ENCODE data around the gene QDPR.

The QDPR gene

DNA sequence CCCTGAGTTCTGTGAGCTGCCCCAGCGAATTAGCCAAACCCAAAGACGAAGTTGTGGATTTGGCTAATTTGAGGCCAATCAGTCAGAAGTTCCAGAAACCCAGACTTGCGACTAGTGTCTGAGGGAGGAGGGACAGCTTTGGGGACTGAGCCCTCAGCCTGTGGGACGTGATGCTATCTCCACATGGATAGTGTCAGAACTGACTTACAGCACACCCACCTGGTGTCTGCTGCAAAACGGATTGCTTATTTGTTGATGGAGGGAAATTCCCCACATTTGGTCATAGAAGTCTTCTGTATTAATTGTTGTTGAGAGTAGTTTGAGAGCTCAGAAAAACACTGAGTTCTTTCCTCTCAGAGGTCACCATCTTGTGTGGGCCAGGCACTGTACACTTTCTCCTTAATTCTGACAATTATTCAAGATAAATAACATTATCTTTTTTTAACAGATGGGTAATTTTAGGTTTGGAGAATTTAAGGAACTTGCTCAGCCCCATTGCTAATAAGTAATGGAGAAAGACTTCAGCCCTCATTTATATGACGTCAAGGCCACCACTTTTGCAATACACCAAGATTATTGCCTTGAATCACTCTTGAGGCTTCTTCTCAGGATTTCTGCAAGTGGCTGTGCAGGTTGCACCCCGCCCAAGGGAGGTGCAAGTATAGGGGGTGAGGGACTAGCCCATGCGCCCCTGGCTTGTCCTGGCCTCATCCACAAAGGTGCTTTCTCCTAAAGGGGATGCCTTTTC is 19.8 kb upstream of the QDPR start:
- DNase-seq (ENCODE audit: insufficient read length, low spot score), result no peak
- FAIRE-seq, result no peak

DNA sequence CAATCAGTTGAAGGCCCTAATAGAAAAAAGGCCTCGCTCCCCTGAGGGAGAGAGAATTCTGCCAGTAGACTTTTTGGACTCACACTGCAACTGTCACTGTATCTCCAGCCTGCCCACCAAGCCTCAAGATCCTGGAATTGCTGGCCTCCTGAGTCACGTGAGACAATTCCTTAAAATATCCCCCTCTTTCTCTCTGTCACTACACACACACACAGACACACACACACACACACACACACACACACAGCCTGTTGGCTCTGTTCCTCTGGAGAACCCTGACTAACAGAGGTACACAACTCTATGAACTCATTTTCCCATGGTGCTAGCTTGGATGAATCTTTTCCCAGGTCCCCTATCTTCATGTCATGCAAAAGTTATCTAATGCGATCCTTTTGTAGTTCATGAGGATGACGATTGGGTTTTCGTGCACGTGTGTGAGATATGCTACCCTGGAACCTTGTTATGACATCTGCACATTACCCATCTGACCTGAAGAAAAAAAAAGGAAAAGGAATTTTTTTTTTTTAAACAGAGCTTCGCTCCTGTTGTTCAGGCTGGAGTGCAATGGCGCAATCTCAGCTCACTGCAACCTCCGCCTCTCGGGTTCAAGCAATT is 16.8 kb upstream of the QDPR start:
- FAIRE-seq (peak; percentile 36), DNase-seq (ENCODE audit: insufficient read length, low spot score) (no peak)

DNA sequence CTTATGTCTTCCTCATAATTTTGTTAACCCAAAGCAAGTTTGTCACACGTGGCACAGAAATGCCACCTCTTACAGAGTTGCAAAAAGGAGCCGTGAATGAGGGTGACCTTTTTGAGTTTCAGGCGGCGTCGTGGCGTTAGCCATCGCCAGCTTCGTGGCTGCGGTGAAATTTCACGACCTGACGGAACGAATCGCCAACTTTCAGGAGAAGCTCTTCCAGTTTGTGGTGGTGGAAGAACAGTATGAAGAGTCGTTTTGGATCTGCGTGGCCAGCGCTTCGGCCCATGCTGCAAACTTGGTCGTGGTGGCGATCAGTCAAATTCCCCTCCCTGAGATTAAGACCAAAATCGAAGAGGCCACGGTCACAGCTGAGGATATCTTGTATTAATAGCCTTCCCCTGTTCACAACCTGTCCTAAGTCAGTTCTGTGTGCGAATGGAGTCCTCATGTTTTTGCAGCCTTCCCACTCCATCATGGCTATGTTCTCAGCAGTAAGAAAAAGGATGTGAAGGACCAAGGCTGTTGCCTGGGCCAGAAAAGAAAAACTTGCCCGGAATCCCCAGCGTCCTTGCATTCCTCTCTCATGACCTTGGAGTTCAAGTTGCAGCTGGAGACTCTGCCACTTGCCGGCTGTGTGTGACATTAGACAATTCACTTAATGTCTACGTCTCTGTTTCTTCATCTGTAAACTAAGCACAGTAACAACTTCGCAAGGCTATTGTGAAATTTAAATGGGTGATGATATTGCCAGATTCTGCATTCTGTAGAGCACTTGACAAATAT is 15.0 kb upstream of the QDPR start:
- FAIRE-seq, result no peak

DNA sequence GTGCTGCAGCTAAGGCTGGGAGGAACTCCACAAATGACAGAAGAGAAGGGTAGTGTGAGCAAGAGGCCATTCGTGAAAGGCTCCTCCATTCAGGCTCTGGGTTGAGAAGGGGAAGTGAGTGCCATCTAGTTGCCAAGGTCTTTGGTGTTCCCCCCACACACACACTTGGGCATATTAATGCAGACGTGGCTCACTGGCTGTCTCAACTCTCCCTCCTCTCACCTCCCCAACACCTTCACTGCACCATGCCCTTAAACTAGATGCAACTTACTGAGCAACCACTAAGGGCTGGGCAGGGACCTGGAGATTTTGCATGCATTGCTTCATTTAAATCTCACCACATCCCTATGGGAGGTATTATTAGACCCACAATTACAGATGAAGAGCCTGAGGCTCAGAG is 11.8 kb upstream of the QDPR start:
- FAIRE-seq (no peak), DNase-seq (ENCODE audit: insufficient read length, low spot score) (no peak)

More for the DNA sequence above, 15.0 kb upstream of the QDPR start:
- DNase-seq (ENCODE audit: insufficient read length, low spot score), result no peak

DNA sequence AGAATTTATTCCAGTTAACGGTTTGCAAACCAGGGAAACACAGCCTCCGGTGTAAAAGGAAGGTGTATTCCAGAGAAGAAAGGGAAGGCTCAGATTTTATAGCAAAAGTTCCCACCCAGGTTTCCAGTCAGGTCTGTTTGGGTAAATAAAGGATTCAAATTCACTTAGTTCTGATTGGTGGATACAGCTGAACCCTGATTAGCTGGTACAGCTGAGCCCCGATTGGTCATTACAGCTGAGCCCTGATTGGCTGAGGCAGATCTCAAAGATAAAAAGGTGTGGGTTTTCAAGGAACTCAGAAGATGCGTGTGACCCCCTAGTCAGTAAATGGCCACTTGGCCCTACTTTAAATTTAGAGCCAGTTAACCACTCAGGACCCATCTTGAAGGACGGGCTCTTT is 9.7 kb upstream of the QDPR start:
- no peak for FAIRE-seq

DNA sequence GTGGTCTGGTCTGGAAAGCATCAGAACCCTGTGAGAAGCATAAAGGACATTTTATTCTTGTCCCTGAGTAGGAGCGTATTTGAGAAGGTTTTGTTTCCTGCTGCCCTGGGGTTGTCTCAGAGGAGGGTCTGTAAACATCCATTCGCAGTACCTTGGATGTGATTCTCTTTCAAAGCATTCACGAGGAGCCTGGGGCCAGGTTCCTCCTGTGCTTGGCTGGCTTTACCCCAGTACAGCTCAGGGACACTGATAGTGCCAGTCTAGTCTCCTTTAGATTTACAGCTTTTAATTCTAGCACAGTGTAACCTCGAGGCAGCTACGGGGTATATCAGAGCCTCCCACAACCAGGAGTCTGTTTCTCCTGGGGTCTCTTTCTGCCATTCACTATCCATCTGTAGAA is 5.8 kb upstream of the QDPR start:
- FAIRE-seq, result no peak
- DNase-seq (ENCODE audit: insufficient read length, low spot score), result no peak

More for the DNA sequence above, 9.7 kb upstream of the QDPR start:
- DNase-seq (ENCODE audit: insufficient read length, low spot score), result no peak

DNA sequence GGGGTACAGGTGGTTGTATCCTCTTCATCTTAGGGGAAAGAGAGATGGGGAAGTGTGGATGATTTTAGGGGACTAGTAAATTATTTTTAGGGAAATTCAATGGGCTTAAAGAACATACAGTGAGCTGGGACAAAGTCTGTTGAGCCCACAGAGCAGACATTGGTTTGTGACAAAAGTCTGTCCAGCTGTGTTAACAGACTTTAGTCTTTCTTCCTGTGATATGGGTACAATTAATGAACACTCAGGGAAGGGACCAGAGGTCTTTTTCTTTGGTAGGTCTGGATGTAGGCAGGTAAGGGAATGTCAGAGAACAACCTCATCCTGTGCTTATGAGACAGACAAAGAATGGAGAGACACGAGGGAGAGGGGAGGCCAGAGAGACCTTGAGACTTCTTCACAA is 5.1 kb upstream of the QDPR start:
- FAIRE-seq (no peak), DNase-seq (ENCODE audit: insufficient read length, low spot score) (no peak)

DNA sequence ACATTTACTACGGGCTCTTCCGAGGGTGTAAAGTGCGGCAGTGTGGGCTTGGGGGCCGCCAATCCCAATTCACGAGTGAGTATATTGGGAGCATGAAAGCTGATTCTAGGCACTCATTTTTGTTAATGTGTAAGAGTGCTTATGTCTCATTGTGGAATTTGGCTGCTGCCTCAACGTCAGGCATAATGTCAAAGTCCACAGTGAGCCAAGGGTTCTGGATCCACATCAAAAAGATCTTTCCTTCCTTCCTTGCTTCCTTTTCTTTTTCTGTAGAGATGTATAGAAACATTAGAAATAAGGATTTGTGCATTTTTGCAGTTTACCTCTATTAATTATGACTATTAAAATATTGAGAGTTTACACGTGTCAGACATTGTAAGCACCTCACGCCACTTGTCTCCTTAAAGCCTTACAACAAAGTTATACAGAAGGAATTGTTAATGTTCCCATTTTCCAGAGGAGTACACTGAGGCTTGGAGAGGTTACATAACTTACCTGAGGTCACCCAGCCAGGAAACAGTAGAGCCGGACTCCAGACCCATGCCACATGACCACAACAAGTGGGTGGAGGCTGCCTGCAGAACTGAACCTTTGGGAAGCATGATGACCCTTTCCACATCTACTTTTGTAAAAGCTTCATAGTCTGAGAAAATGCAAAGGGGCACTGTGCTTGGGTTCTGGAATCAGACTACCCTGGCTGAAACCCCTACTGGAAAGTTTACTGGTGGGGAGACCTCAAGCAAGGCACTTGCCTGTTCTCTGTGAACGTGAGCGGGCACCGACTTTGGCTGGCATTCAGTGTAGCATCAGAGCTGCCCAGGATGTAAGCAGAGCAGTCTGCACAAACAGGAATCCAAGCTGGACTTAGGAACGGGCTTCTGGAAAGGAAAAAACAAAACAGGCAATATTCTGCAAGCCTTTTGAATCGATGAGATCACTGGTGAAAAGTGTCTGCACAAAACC is 3.8 kb upstream of the QDPR start:
- no peak for DNase-seq (ENCODE audit: insufficient read length, low spot score)
- no peak for FAIRE-seq

DNA sequence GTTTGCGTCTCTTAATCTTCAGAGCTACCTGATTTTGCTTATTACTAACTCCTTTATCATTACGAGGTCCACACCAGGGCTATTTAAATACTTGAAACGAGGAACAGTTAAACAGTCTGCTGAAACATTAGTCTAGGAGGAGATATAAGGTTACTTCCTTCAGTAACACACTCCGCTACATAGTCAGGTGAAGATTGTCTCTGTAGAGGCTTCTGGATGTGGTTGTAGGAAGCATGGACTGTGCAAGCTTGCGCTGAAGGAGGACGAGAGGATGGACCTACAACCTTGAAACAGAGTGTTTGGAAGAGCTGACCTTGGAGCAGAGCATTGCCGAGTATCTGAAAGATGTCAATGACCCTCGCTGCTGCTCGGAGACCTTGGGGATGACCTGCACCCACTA is 3.0 kb upstream of the QDPR start, which contains the start of gene CLRN2:
Gene CLRN2 (plus strand): TSS at position 301 of the 400 bp plus-strand sequence. CDS start 102 bp downstream, outside the sequence.
- FAIRE-seq (no peak), DNase-seq (ENCODE audit: insufficient read length, low spot score) (no peak)

DNA sequence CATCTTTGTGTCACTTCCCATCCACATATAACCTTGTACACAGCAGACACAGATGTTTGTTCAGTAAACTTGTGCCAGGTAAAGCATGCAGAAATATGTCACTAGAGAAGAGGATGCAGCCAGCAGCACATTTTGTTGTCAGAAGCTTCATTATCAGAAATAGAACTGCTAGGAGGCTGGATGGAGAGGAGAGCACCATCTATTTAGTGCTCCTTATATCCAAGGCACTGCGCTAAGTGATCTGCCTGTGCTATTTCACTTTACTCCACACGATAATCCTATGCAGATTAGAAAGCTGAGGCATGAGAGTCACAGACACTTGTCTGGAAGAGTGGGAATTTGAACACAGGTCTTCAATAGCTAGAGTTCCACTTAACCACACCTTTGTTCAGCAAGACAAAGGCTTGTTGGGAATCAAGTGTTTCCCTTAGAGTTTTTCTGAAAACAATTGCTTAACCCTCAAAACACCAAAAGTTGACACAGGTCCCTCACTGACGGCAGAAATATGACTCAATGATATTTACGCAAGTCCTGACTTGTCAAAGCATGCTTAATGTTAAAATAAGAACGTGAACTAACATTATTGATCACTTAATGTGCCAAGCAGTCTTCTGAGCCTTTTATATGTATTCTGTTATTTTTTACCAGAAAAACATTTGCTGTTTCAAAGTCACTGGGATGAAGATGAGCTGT is 1.2 kb upstream of the QDPR start:
- DNase-seq (ENCODE audit: insufficient read length, low spot score) (no peak), FAIRE-seq (no peak)

DNA sequence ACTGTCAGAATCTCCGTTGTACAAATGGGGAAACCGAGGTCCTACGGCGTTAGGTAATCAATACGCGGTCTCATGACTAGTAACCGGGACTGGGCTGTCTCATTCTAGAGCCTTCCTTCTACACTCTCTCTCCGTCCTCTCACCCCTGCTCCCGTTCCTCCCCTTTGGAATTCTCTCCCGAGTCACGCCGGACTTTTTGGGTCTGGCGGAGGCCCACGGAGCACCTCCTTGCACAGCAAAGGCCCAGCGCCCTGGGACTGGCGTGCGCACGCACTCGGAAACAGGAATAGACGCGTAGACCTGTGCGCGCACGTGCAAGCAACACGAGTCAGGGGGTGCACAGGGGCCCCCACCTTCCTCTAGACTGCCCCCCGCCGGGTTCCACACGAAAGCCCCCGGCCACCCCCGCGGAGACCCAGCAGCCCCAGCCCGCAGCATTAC is 361 bp downstream of the QDPR start:
- FAIRE-seq (no peak), DNase-seq (ENCODE audit: insufficient read length, low spot score) (peak; percentile 30)

DNA sequence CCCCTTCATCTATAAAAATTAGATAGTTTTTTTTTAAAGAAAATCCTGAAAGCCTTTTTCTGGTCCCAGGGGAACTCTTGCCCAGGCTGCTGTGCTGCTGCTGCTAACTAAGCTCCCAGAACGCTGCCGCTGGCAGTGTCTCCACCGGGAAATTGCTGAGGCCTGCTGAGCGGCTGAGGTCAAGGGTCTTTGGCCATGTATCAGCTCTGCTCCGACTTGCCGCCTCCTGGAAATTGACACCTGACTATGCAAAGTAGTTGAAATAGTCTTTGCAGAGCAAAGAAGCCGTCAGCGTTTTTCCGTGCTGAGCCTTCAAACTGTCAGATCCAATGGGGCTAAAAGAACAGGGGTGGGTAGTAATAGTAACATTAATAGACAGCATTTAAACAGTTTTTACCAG is 839 bp downstream of the QDPR start:
- no peak for DNase-seq (ENCODE audit: insufficient read length, low spot score)
- no peak for FAIRE-seq

DNA sequence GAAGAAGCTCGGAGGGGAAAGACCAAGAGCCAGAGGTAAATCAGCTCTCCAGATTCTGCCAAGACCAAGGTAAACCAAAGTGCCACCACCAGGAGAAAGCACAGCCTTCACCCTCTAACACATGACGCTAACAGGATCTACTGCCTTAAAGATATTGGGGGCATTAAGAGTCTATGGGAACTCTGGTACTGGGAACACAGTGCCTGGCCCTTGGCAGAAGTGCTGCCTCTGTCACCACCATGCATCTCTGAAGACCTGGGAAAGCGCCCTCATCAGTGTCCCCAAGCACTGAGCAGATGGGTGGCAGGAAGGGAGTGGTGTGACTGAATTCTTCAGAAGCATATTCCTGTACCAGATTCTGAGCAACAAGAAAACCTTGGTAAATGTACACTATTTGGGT is 1.3 kb downstream of the QDPR start:
- DNase-seq (ENCODE audit: insufficient read length, low spot score), result no peak
- FAIRE-seq, result no peak

DNA sequence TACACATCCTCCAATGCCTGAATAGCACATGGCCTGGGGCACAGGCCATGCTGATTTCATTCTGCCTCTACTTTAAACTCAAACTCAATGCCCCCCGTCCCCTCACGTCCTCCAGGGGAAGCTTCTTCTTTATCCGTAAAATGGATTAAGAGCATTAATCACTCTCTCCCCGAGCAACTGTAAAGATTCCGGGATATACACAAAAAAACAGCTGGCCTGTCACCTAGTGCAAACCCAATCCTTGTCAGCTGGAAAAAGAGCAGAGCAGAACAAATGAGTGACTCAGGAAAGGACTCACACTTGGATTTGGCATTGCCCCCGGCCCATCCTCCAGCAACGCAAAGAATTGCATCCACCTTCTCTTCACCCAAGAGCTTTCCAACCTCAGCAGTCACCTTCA is 7.8 kb downstream of the QDPR start:
- no peak for DNase-seq (ENCODE audit: insufficient read length, low spot score)
- no peak for FAIRE-seq

DNA sequence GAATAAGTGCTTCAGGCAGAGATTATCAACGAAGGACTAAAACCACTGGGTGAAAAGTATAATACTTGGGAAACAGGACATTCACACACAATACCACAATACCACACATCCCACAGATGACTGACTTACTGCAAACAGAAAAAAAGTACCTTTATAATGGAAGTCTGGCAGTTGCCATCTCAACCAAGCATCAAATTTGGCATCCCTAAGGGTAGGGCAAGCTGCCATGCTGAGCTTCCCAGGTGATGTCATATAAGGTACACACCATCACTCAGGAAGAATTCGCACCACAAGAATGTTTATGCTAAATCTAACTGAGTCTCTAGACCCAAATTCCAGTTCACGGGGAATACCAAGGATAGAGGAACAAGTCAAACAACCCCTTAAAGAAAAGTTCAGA is 9.1 kb downstream of the QDPR start:
- FAIRE-seq, result no peak
- no peak for DNase-seq (ENCODE audit: insufficient read length, low spot score)

DNA sequence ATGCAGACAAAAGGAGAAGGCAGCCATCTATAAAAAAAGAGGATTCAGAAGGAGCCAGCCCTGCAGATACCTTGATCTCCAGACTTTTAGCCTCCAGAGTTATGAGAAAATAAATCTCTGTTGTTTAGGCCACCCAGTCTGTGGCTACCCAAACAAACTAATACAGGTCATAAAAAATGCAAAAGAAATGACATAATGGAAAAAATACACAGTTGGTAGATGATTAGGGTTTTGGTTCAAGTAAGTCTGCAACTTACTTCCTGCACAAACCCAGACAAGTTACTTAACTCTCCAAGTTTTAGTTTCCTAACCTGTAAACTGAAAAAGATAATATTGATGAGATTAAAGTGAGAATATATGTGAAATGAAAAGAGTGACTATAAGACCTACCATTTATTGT is 11.3 kb downstream of the QDPR start:
- FAIRE-seq (no peak), DNase-seq (ENCODE audit: insufficient read length, low spot score) (no peak)

DNA sequence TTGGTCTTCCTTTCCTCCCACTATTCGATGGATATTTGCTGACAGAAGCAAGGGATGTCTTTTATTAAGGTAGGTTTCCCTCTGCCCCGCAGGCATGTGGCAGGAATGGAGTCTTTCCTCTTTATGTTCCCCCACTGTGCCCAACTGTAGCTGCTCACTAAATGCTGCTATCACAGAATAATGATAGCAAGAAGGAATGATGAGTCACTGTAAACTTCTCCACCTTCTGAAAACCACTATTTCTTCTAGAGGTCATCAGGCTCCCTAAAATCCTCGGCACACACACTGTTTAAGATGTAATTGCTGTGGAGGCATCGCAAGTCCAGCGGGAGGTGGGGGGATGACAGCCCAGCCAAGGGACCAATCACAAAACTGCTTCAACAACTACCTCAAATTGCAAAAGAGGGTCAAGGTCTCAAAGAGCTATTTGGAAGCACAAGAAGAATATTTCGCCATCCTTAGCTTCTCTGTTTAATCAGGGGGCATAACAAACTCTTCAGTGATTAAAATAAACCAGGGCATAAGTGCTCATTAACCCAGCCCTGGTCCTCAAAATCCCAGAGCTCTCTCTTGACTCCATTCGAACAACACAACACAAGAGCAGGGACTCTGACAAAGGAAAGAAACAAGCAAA is 13.9 kb downstream of the QDPR start:
- DNase-seq (ENCODE audit: insufficient read length, low spot score) (no peak), FAIRE-seq (no peak)

DNA sequence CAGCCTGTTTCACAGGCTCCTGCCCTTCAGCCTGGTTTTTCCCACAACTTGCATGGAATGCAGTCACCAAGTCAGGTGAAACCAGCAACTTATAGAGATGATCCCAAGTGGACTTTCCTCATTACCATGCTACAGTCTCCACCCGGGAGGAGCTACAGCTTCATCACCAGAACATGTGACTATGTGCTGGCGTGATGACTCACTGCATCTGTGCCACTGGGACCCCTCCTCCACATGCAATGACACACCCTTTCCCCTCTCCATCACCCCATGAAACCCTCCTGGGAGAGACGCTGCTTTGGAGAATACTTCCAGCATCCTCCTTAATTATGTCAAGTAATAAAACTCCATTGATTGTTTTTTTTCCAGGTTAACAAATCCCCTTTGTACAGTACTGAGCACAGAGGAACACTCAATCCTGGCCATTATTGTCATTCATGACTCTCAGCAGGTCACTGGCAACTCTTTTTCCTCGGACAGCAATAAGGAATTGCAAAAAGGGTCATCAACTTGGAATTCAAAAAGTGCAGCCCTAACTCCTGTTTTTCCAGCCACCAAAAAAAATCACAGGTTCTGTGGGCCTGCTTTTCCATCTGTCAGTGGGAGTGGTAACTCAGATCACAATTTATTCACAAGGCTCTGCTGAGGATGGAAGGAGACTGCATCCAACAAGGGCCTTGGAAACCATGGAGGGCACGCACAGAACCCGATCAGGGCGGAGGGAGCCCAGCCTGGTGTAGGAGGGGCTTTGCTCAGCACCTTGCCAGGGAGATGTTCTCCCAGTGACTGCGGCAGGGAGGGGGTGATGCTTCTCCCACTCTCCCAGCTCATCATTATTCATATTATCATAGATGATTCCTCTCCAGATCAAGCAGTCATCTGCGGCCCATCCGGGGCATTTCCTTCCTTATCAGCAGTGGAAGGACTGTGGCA is 17.4 kb downstream of the QDPR start:
- peak; percentile 89 for FAIRE-seq
- DNase-seq (ENCODE audit: insufficient read length, low spot score), result peak; percentile 46
